CD4-positive, alpha-beta T cell treated with Interleukin-6 for 4 hours (primary cell): ENCODE measurements around the gene HPS1.
A peak's percentile ranks its signal among the peaks of the same experiment; 100 is the strongest.

Experiments used
- DNase-seq: peaks from one replicate; pipeline ENCODE4 v3.0.0-alpha.2; 2020; ENCODE audit warnings: mixed read lengths

Gene HPS1

DNA sequence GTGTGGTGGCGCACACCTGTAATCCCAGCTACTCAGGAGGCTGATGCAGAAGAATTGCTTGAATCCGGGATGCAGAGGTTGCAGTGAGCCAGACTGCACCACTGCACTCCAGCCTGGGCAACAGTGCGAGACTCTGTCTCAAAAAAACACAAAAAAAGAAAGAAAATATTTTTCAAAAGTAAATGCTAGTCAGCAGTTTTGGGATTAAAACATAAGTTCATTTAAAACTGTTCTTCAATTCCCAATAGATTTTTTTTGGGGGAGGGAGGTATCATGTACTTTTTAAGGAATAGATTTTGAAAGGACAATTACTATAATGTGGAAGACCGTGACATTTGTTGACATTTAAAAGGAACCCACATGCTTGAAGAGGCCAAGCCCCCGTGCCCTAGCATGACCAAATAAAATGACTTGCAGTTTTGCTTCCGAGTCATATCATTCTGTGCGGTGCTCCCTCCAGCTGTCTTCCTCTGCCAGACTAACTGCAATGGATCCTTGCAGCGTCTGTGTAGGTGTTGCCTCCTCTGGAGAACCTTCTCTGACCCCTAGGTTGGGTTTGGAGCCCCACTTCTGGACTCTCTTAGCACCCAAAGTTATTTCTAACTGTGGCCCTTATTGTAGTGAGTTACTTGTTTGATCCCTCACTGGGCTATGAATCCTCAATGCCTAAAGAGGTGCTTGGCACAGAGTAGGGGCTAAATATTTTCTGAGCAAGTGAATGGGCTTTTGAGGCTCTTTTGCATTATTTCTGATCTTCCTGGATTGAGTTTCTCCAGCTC, 17.4 kb upstream of the HPS1 start:
- DNase-seq, result no peak

DNA sequence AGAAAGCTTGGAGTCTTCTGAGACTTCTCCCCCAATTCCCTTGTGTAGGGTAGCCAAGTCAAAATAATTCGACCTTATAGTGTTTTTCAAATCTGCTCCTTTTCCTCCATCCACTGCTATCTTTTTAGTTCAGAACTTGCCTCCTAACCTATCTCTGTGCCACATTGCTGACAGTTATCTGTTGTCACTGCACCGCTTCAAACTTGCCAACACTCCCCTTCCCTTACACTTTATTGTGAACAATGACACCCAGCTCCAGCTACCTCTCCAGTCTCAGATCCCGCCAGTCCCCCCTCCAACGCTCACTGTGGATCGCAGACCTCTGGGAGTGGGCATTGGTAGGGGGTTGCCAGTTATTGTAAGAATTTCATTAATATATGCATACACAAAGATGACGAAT, 16.3 kb upstream of the HPS1 start:
- no peak for DNase-seq

- no peak for DNase-seq
These were observed 14.7 kb upstream of the HPS1 start for GRCh38 chr10:98461500-98461842.

DNA sequence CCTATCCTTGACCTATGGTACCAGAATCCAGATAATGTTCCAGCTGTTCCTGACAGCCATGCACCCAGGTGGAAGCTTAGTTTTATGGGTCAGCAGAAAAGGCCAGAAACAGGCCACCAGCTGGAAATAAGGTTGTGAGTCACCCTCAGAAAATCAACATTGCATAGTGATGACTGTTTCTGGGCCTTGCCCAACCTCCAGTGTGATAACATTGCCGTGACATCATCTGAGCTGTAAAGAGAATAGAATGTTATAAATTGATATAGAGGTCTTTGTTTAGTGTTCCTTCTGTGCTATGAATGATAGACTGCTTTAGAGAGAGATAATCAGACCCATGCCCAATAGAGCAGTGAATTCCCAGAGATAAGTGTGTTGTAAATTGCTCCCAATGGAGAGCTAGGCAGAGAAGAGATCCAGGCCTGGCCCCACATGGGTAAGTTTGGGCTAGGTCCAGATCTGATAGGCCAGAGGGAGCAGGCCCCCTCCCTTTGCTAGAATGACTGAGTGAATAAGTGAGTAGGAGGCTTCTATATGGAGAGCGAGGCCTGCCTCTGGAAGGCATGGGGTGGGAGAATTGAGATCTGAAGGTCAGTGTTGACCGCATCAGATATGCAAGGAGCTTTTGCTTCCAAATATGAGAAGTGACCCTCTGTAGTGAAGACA, 14.2 kb upstream of the HPS1 start:
- DNase-seq, result no peak

DNA sequence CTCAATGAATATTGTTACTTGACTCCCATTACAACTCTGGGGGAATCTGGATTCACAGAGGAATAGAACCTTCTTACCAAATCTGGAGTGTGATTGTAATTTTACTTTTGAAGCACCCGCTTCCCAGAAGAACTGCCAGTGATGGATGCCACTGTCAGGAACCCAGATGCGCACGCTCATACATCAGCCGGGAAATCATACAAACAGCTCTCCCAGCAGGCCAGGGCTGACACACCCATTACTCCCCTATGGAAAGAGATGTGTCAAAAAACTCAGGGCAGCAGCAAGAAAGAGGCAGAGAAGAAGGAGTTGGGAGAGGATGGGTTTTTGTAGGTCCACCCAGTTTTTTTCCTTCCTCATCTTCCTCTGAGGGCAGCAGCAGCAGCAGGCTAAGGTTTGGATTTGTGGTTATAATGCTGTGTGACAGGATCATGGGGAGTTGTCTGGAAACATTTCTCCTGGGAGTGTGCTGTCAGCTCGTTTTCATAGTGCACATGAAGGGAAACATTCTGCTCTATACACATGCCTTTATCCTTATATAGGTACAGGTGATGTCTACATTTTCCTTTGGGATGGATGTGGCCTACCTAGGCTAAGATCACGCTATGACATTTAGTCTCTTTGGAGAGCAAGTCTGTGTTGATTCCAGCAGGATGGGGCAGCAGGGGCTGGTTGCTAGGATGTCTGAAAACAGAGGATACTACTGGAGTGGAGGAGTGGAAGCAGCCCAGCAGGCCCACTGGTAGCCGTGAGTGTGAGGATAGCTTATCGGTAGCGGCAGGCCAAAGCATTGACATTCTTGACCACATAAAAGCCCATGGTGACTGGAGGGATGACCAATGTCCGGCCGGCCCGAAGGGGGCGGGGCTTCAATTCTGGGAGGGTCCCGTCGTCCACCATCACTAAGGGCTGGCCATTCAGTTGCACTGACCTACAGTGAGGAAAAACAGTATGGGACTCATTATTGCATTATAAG, 12.4 kb upstream of the HPS1 start:
- no peak for DNase-seq

- no peak for DNase-seq
These were observed 11.0 kb upstream of the HPS1 start for GRCh38 chr10:98457721-98458120.

DNA sequence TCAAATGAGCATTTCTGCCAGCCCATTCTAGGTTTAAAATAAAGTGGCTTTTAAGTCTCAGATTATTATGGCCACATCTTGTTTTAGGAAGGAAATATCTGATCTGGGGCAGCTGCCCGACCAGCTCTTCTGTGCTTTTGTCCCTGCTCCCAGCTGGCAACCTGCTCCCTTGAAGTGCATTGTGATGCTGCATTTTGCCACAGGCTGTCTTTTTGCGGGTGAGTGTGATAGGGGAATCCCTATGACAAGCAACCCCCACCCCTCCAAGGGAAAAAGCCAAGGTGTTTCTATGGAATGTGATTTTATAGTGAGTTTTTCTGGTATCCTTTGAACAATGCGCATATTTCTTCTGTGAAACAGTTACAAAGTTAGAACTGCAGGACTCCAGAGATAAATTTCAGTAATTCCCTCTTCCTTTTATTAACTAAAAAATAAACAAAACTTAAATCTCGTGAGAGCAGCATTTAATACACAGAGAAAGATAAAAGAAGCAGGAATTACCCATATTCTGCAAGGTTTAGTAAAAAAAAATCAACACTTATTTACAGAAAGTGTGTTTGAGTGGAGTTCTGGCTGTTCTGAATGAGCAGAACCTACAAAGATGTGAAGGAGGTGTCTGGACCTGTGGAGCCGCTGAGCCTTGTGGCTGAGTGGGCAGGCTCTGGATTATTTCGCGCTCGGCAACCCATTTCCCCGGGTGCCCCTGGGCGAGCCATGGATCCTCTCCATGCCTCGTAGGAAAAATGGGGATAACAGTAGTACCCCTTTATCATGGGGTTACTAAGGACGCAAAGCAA, 10.1 kb upstream of the HPS1 start:
- DNase-seq, result no peak

GRCh38 chr10:98456043-98456570, 9.4 kb upstream of the HPS1 start:
- no peak for DNase-seq

DNA sequence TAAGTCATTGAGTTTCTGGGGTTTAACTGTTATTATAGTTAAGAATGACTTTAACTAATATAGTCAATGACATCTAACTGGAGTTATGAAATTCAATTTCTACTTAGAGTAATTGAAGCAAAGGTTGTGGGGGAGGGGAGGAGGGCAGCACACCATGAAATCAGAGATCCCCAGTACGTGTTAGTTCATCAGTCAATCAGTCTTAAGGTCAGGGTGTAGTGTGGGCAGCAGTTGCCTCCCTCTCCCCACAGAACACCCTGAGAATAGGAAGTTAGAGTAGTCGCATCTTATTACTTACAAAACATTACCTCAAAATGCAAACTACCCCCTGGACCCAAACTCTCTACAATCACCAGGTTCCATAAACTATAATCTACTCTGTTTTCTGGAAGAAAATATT, 7.0 kb upstream of the HPS1 start:
- DNase-seq, result no peak

- DNase-seq, result no peak
These were observed 3.9 kb upstream of the HPS1 start for GRCh38 chr10:98450618-98451017.

DNA sequence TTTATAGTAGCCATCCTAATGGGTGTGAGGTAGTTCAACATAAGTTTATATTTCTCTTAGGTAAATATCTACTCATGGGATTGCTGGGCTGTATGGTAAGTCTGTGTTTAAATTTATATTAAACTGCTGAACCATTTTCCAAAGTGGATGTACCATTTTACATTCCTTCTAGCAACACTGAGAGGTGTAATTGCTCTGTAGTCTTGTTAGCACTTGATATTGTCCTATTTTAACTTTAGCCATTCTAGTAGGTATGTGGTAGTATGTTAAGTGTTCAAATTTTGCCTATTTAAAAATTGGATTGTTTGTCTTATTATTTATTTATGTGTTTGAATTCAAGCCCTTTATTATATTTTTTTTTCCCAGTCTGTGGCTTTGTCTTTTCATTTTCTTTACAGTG, 2.6 kb upstream of the HPS1 start:
- no peak for DNase-seq

- peak; percentile 45 for DNase-seq
These were observed 529 bp downstream of the HPS1 start for GRCh38 chr10:98446151-98446660.

GRCh38 chr10:98445200-98445812, 1.4 kb downstream of the HPS1 start:
- DNase-seq, result no peak

- DNase-seq, result no peak
These were observed 2.3 kb downstream of the HPS1 start for GRCh38 chr10:98444314-98445006.

GRCh38 chr10:98438715-98439114, 8.0 kb downstream of the HPS1 start:
- no peak for DNase-seq

GRCh38 chr10:98436704-98437103, 10.0 kb downstream of the HPS1 start:
- DNase-seq, result no peak

DNA sequence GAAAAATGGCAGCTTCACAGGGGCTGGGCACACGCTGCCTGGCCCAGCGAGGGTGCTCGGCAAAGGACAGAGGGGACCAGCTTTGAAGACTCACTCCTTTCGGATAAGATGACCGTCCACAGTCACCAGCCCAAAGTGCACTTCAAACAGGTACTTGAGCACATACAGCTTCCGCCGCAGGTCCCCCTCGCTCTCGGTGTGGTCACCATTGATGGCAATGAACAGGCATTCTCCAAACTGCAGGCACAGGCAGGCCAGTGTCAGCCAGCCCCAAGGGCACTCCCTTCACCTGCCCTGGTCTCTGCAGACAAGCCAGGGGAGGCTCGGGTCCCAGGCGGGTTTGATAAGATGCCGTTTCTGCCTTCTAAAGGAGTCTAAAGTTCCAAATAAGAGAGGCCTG, 11.6 kb downstream of the HPS1 start:
- DNase-seq, result no peak

DNA sequence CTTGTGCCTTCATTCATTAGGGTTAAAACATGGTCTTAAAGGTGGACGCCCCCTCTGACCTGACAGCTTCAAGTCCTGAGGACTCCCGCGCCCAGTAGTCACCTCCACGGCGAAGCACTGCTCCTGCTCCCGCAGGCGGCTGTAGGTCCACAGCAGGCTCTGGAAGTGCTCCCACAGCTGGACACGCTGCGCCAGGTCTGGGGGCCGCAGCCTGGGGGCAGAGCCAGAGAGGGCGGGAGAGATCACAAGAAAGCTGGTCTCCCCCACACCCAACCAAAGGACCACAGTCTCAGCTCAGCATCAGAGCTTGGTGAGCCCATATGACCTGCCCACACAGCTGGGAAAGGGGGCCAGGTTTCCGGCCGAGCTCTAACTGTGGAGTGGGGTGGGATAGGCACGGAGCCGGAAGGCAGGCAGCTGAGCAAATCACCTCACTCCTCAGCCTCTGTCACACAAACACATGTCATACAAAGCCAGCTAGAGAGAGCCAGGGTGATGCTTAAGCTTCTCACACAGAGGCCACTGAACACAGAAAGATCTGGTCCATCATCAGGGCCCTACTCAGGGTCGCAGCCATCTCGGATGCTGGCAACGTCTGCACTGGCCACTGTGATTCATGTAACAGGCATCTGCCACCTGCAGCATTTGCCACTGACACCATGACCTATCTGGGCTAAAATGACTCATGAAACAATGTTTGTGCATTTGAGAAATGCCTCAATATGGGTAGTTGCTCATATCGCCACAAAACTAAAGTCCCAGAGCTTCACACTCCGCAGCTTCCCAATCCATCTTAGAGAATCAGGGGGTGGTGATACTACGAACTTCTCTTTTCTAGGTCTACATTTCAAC, 12.6 kb downstream of the HPS1 start:
- DNase-seq, result no peak

- no peak for DNase-seq
These were observed 13.4 kb downstream of the HPS1 start for GRCh38 chr10:98433371-98433770.

DNA sequence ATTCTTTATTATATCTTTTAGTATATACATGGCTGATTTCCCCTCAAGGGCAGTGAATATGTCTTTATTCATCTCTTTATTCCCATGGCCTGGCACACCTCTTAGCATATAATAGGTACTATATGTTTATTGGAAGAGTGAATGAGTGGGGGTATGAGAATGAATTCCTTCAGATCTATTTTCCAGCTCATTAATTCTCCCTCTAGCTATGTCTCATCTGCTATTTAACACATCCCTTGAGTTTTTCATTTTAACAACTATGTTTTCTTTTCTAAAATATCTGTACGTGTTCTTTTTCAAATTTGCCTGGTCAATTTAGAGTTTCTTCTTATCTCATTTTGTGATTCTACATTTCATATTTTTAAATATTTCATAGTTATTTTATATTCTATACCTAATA, 14.4 kb downstream of the HPS1 start:
- DNase-seq, result no peak
